Superior temporal gyrus (tissue), 1 donor: ENCODE results near the gene KIFC3.
"Not testable (repeated sequence)": the region's sequence is repeated elsewhere in the genome, so short reads cannot be mapped to it uniquely, and the experiment has no call there.

Experiments
- DNase-seq: peaks from one replicate; pipeline ENCODE4 v3.0.0-alpha.2; 2016; ENCODE audit errors: extremely low spot score

KIFC3 gene

GRCh38 chr16:57825298-57826044, 23.2 kb upstream of the KIFC3 start:
- no peak for DNase-seq

DNA sequence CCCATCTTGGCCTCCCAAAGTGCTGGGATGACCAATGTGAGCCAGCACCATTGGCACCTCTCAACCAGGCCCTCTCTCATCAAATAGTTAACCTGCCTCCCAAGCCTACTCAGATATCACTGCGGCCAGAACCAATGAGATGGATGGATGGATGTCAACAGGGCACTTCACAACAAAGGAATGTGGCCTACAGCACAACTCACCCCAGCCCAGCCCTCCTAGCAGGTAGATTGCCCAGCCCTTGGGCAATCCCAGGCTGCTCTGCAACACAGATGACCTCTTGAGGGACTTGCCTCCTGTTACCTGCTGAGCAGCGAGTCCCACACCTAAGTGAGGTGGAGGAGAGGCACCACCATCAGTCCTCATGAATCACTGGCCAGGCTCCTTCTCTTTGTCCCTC, 22.6 kb upstream of the KIFC3 start:
- DNase-seq = no peak

DNA sequence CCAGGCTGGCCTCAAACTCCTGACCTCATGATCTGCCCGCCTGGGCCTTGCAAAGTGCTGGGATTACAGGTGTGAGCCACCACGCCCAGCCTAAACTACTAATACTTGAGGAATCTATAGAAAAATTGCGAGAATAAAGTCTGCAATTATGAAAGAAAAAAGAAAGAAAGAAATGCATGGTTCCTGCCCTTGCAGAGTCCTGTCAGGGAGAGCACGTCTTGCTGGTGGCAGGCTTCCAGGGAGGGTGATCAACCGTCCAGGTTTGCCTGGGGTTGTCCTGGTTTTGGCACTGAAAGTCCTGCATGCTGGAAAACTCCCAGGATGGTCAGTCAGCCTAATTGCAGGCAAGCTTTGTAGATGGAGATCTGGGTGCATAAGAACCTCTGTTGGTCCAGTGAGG, 21.5 kb upstream of the KIFC3 start:
- DNase-seq = no peak

DNA sequence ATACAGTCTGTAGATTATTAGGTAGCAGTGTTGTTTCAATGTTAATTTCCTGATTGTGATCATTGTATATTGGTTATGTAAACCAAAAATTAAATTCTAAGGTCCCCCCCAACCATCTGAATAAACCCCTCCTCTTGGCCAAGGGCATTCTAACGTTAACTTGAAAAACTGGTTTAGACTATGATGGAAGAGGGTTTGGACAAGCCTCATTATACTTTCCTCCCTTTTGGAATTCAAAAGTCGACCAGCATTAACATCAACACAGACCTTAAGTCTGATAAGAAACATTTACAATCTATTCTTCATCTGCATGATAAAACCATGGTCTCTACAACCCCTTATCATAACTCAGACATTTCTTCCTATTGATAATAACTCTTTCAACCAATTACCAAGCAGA, 20.6 kb upstream of the KIFC3 start:
- DNase-seq = no peak

GRCh38 chr16:57822018-57822553, 19.8 kb upstream of the KIFC3 start:
- no peak for DNase-seq

DNA sequence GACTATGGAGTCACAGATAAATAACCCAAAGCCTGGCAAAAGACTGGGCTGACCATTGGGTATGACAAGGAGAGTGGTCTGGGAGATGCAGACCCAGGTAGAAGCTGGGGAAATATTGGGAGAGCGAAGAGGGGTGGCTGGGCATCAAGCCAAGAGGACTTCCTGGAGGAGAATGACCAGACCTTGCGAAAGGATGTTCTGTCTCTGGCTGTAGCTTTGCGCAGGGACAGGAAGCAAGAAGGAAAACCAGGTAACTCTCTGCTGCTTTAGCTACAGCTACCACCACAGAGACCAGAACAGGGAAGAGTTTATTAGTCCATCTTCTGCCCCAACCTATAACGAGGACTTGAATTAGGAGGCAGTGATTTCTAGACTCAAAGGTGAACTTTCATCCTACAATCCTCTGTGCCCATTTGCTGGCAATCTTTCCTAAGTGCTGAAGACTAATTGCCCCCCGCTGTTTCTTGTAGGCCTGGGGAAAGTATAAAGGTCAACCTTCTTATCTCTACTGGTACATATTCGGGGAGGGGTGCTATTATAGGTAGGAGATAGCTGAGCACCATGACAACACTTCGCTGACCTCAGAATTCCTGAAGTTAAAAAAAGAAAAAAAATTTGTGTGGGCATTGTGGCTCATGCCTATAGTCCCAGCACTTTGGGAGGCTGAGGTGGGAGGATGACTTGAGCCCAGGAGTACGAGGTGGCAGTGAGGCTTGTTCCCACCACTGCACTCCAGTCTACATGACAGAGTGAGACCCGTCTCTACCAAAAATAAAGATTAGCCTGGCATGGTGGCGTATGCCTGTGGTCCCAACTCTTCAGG, 19.1 kb upstream of the KIFC3 start:
- no peak for DNase-seq

DNA sequence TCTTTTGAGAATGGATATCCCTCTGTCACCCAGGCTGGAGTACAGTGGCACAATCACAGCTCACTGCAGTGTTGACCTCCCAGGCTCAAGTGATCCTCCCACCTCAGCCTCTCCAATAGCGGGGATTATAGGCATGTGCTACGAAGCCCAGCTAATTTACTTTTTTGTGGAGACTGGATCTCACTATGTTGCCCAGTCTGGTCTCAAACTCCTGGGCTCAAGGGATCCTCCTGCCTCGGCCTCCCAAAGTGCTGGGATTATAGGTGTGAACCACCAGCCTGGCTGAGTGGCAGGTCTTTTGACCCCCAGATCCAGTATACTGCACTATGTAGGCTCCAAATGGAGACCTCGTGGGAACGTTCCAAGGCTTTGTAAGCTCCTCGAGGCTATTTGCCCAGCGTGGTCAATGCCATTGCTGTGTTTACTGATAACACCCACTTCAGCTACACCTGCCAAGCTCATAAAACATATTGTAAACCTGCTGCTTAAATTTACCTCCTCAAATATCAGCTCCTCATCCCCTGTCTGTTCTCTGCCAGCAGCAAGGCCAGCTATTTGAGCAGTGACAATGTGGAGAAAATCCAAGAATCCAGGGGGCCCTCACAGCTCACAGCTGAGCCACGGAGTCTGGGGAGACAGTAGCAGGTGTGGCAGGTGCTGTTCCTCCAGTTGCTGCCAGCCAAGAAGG, 16.2 kb upstream of the KIFC3 start:
- no peak for DNase-seq

GRCh38 chr16:57817680-57818079, 15.4 kb upstream of the KIFC3 start:
- DNase-seq = no peak

DNA sequence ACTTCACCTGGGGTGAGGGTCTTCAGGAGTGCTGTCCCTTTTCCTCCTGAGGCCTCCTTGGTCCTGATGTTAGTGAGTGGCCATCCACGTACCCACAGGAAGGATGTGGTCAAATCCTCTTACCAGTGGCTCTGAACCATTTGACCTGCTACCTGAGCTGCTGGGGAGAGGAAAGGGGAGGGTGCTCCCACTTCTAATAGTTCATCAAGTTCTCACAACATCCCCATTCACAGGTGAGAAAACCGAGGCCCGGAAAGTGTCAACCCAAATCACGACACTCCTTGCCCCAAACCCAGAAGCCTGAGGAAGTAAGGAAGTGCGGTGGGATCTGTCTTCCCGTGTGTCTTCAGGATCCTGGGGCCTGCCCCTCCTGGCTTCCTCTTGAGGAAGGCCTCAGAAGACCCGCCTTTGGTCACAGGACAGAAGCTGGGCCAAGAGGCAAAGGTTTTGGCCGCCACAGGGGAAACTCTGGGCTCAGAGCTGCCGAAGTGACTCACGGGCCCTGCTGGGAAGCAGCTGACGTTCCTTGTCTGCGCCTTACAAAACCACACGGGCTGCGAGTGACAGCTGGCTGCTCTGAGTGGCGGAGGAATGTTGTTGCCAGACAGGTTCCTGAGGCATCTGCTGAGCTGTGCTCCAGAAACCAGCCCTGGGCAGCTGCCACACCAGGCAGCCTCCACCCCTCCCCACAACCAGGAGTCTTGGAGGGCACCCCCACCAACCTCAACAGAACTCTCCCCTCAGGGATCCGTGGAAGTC, 13.9 kb upstream of the KIFC3 start:
- DNase-seq = no peak

DNA sequence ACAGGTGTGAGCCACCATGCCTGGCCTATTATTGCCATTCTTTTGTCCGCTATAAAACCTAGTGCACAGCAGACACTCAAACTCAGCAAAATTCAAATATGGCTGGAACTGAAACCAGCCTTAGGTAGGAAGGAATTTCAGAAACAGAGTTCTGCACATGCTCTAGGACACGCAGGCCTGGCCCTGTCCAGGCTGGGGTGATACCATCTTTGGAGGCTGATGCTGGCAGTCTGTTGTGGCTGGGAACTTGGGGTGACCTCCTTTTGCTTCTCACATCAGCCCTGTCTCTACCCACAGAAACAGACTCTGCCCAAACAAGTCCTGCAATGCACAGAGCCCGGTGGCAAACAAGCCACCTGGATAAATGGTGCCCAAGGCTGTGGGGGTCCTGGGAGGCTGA, 12.6 kb upstream of the KIFC3 start:
- no peak for DNase-seq

DNA sequence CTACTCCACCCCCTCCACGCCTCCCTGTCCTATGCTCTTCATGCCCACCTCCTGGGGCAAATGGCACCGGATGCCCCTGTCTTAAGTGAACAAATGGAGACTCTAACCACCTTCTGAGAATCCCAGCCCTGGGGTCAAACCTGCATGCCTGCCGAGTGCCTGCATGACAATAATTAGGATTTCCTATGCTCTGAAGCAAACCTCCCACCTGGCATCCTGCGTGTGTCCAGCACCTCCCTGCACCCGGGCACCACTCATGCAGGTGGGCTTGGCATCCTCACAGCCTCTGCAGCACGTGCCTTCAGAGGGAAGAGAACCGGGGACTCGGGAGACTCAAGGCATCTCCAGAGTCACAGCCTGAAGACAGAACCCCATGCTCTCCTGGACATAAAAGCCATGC, 11.2 kb upstream of the KIFC3 start:
- DNase-seq = no peak

DNA sequence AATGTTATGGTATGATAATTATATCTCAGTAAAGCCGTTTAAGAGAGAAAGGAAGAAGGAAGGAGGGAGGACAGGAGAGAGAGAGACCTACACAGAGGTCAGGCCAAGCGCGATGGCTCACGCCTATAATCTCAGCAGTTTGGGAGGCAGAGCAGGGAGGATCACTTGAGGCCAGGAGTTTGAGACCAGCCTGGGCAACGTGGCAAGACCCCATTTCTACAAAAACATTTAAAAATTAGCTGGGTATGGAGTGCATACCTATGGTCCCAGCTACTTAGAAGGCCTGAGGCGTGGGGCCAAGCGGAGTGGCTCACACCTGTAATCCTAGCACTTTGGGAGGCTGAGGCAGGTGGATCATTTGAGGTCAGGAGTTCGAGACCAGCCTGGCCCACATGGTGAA, 9.0 kb upstream of the KIFC3 start:
- DNase-seq = not testable (repeated sequence)

- no peak for DNase-seq
These were observed 8.1 kb upstream of the KIFC3 start for GRCh38 chr16:57810197-57811031.

GRCh38 chr16:57809276-57810196, 7.2 kb upstream of the KIFC3 start:
- no peak for DNase-seq

DNA sequence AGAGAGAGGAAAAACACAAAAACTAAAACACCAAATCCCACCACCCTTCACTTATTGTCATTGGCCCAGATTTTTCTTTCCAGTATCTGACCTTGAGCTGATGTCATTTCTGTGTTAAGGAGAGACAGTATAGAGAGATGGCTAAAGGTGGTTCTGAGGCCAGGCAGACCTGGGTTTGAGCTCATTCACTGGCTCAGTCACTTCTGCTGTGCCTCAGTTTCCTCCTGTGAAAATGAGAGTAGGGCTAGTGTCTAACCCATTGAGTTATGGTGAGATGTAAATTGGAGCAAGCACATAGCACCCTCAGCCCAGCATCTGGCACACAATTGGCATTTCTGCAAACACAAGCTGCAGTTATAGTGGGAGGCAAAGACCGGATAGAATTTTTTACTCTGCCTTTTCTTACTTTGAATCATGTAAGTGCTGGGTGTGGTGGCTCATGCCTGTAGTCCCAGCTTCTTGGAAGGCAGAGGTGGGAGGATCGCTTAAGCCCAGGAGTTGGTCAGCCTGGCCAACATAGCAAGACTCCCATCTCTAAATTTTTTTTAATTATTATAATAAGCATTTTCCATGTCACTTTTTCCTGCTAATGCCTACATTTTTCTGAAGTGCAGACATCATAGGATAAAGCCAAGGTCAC, 6.4 kb upstream of the KIFC3 start:
- DNase-seq = no peak

DNA sequence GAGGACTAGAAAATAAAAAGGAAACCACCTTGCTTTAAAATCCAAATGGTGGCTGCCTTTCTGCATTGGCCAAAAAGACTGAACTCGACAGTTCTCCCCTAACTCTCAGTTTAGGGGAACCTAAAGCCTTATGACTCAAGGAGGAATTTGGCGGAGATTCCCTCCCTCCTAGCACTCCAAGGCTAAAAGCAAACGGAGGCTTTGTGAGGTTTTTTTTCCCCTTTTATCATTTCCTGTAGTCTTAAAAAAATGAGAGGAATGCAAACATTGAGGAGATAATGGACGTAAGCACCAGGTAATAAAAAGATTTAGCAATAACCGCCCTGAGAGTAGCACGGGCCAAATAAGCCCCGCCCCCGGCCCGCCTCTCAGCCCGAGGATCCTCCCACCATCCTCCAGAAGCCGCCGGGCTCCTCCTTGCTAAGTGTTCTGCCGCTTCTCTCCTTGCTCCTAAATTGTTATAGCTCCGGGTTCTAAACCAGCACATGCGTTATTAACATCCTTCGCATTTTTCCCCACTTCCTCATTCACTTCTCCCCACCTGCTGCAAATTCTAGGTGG, 5.8 kb upstream of the KIFC3 start:
- peak; percentile 60 for DNase-seq

DNA sequence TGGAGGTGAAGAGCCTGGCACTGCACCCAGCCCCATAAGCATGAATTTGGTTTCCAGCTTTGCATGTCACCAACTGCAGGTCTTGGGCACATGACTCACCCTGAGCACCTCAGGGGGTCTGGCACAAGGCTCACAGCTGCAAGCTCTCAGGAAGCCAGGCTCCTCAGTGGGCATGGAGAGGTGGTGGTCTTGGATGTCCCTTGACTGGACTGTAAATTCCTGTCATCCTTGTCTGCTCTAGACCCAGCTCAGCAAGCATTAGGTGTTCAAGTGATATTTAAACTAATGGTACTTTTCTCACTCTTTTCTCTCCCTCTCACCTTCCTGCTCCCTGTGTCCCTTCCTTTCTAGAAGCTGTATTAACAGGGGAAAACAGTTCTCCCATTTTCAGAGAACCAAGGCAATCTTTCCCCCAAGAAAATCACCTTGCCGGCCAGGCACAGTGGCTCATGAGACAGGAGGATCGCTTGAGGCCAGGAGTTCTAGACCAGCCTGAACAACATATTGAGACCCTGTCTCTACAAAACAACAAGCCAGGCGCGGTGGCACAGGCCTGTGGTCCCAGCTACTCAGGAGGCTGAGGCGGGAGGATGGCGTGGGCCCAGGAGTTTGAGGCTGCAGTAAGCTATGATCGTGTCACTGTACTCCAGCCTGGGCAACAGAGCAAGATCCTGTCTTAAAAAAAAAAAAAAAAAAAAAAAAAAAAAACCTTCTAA, 5.1 kb upstream of the KIFC3 start:
- no peak for DNase-seq

DNA sequence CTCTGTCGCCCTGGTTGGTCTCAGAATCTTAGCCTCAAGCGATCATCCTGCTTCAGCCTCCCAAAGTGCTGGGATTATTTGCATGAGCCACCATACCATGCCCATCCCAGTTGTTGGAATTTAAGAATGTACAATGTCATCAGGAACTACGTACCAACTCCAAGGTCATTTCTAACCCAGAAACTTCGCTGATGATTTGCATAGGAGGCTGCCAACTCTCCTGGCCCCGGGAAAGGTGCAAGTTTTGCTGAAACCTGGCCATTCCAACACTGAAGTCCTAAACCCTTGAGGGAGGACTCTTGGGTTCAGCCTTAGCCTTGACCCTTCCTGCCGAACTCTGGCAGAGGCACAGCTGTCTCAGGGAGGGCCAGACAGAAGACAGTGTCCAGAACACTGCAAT, 2.9 kb upstream of the KIFC3 start:
- DNase-seq = no peak
